ENCODE results near the gene PCDHGB2. TPM values are rescaled to one million over a fixed set of nuclear protein-coding genes. Genes with fewer than 3 reads are reported as not detected.
"Not testable (repeated sequence)": the region's sequence is repeated elsewhere in the genome, so short reads cannot be mapped to it uniquely, and the experiment has no call there.

Gene PCDHGB2
- 1 to 10 TPM; 2.3 to 2.6 TPM for total RNA-seq
- polyA plus RNA-seq (ENCODE audit: insufficient read length in 6 of 6), result 1 to 10 TPM; 4.4 to 5.4 (median 4.7) TPM
- long read RNA-seq, donor 1, full-length matches to known transcripts, result 8 of 8 reads
- long read RNA-seq, donor 1, partial matches to known transcripts, result 0 of 8 reads
- long read RNA-seq, donor 1, other reads (novel, unspliced or antisense), result 0 of 8 reads
- long read RNA-seq, donor 2, full-length matches to known transcripts, result 11 of 11 reads
- long read RNA-seq, donor 2, partial matches to known transcripts, result 0 of 11 reads
- long read RNA-seq, donor 2, other reads (novel, unspliced or antisense), result 0 of 11 reads
- long read RNA-seq, donor 3, partial matches to known transcripts, result 0 of 2 reads
- long read RNA-seq, donor 3, other reads (novel, unspliced or antisense), result 0 of 2 reads
- long read RNA-seq, donor 4, result 0 reads
- long read RNA-seq, donor 5, full-length matches to known transcripts, result 6 of 6 reads
- long read RNA-seq, donor 5, partial matches to known transcripts, result 0 of 6 reads
- long read RNA-seq, donor 5, other reads (novel, unspliced or antisense), result 0 of 6 reads
- long read RNA-seq, donor 6, transcript PCDHGB2-202 (1 exons, 2,588 nt), result major isoform, 7 of 7 reads
- long read RNA-seq, donor 6, partial matches to known transcripts, result 0 of 7 reads
- long read RNA-seq, donor 6, other reads (novel, unspliced or antisense), result 0 of 7 reads
- long read RNA-seq, donor 7, partial matches to known transcripts, result 0 of 2 reads
- long read RNA-seq, donor 7, other reads (novel, unspliced or antisense), result 0 of 2 reads
- long read RNA-seq, donor 8, full-length matches to known transcripts, result 6 of 6 reads
- long read RNA-seq, donor 8, partial matches to known transcripts, result 0 of 6 reads
- long read RNA-seq, donor 8, other reads (novel, unspliced or antisense), result 0 of 6 reads
- long read RNA-seq, donor 9, result 0 reads
- long read RNA-seq, donor 10, result 0 reads
- long read RNA-seq, donor 11, full-length matches to known transcripts, result 13 of 13 reads
- long read RNA-seq, donor 11, partial matches to known transcripts, result 0 of 13 reads
- long read RNA-seq, donor 11, other reads (novel, unspliced or antisense), result 0 of 13 reads
- long read RNA-seq, donor 12, full-length matches to known transcripts, result 4 of 4 reads
- long read RNA-seq, donor 12, partial matches to known transcripts, result 0 of 4 reads
- long read RNA-seq, donor 12, other reads (novel, unspliced or antisense), result 0 of 4 reads

DNA sequence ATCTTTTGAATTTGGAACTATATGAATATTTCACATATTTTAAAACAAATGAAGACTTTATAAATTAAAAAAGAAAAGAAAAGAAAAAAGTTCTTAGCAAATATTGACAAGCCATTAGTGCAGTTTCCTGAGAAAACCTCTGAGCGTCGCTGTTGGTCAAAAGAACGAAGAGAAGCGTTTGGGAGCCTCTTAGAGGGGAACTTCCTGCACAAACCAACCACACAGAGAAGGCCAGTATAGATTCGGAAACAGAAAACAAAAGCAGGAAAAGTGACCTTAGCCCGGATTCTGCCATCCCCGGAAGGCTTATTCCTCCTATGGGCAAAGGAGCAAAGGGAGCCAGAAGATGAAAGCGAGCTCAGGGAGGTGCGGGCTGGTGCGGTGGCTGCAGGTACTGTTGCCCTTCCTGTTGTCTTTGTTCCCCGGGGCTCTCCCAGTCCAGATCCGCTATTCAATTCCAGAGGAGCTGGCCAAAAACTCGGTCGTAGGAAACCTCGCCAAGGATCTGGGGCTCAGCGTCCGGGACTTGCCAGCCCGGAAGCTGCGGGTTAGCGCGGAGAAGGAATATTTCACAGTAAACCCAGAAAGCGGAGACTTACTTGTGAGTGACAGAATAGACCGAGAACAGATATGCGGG lies at the start of gene PCDHGB2:
Gene PCDHGB2, plus strand, starts transcription at position 205 of the 637 bp plus-strand sequence. Its CDS starts 142 bp downstream, at position 347.
- intact Hi-C loops (cut with DNase I), result no loop called here

GRCh38 chr5:141313711-141314110 lies 46.1 kb upstream of the PCDHGB2 start:
- ATAC-seq (no peak), DNase-seq (no peak)
- TF ChIP-seq, protein P1, sequence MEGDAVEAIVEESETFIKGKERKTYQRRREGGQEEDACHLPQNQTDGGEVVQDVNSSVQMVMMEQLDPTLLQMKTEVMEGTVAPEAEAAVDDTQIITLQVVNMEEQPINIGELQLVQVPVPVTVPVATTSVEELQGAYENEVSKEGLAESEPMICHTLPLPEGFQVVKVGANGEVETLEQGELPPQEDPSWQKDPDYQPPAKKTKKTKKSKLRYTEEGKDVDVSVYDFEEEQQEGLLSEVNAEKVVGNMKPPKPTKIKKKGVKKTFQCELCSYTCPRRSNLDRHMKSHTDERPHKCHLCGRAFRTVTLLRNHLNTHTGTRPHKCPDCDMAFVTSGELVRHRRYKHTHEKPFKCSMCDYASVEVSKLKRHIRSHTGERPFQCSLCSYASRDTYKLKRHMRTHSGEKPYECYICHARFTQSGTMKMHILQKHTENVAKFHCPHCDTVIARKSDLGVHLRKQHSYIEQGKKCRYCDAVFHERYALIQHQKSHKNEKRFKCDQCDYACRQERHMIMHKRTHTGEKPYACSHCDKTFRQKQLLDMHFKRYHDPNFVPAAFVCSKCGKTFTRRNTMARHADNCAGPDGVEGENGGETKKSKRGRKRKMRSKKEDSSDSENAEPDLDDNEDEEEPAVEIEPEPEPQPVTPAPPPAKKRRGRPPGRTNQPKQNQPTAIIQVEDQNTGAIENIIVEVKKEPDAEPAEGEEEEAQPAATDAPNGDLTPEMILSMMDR (IDR thresholded peaks at IDR 0.05), result no peak
- no peaks in the 10 kb centered on the region for H3K27me3 ChIP-seq
- H3K27ac ChIP-seq, result no peak overlapping the region
- no peaks in the 10 kb centered on the region for H3K4me1 ChIP-seq
- intact Hi-C loops (cut with DNase I), result no loop called here
- H3K9me3 ChIP-seq, result peaks cover 5 to 100% of the 10 kb centered on the region in 2 donors
- peaks cover 0 to 60% of the 10 kb centered on the region in 2 donors for H3K36me3 ChIP-seq
- no peak overlapping the region for H3K4me3 ChIP-seq

More for the DNA sequence above, at the start of gene PCDHGB2:
- Histone ChIP-seq H3K4me1 (no peaks in the 10 kb centered on the region), H3K27ac (no peak within 1 kb of the TSS), H3K9me3 (peaks cover 4 to 96% of the 10 kb centered on the region in 2 donors), H3K4me3 (no peak within 1 kb of the TSS), H3K36me3 (no peaks in the 10 kb centered on the region), H3K27me3 (peaks cover 13 to 87% of the 10 kb centered on the region in 2 donors)
- no peak for DNase-seq
- no peak for ATAC-seq
- TF ChIP-seq, protein P1 (IDR thresholded peaks at IDR 0.05), result peak in 1 of 2 donors; percentile 9

DNA sequence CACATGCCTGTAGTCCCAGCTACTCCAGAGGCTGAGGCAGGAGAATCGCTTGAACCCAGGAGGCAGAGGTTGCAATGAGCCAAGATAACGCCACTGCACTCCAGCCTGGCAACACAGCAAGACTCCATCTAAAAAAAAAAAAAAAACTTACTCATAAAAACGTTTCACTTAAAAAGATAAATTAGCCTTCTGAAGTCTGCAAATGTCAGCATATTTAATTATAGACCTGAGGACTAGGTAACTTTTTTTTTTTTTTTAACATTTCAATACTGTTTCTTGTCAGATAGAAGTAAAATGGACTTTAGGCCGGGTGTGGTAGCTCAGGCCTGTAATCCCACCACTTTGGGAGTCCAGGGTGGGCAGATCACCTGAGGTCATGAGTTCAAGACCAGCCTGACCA lies 42.8 kb upstream of the PCDHGB2 start:
- intact Hi-C loops (cut with DNase I); H3K27ac ChIP-seq; H3K27me3 ChIP-seq; DNase-seq; ATAC-seq; H3K4me3 ChIP-seq: not testable (repeated sequence)
- peaks cover 6 to 97% of the 10 kb centered on the region in 2 donors for H3K9me3 ChIP-seq
- H3K4me1 ChIP-seq, result peaks cover 0 to 12% of the 10 kb centered on the region in 2 donors
- peaks cover 0 to 72% of the 10 kb centered on the region in 2 donors for H3K36me3 ChIP-seq

GRCh38 chr5:141319202-141319601 lies 40.6 kb upstream of the PCDHGB2 start:
- Histone ChIP-seq H3K4me3 (no peak overlapping the region), H3K27me3 (no peaks in the 10 kb centered on the region), H3K27ac (no peak overlapping the region), H3K4me1 (peaks cover 0 to 12% of the 10 kb centered on the region in 2 donors), H3K9me3 (peaks cover 6 to 97% of the 10 kb centered on the region in 2 donors), H3K36me3 (peaks cover 0 to 55% of the 10 kb centered on the region in 2 donors)
- ATAC-seq (no peak), DNase-seq (no peak)
- TF ChIP-seq, protein P1 (IDR thresholded peaks at IDR 0.05), result no peak
- intact Hi-C loops (cut with DNase I), result no loop called here

GRCh38 chr5:141319699-141320098 lies 40.1 kb upstream of the PCDHGB2 start:
- DNase-seq, result no peak
- H3K4me1 ChIP-seq, result peaks cover 0 to 12% of the 10 kb centered on the region in 2 donors
- no peaks in the 10 kb centered on the region for H3K27me3 ChIP-seq
- intact Hi-C loops (cut with DNase I), result no loop called here
- H3K27ac ChIP-seq, result peak overlapping the region in 1 of 2 donors; percentile 98
- peaks cover 0 to 51% of the 10 kb centered on the region in 2 donors for H3K36me3 ChIP-seq
- ATAC-seq, result no peak
- TF ChIP-seq, protein P1 (IDR thresholded peaks at IDR 0.05), result no peak
- peaks cover 6 to 96% of the 10 kb centered on the region in 2 donors for H3K9me3 ChIP-seq
- H3K4me3 ChIP-seq, result peak overlapping the region; percentile 51 to 74

All from left lung (tissue), 14 donors.